Measurements from ENCODE around the gene COL9A2.

COL9A2 gene

DNA sequence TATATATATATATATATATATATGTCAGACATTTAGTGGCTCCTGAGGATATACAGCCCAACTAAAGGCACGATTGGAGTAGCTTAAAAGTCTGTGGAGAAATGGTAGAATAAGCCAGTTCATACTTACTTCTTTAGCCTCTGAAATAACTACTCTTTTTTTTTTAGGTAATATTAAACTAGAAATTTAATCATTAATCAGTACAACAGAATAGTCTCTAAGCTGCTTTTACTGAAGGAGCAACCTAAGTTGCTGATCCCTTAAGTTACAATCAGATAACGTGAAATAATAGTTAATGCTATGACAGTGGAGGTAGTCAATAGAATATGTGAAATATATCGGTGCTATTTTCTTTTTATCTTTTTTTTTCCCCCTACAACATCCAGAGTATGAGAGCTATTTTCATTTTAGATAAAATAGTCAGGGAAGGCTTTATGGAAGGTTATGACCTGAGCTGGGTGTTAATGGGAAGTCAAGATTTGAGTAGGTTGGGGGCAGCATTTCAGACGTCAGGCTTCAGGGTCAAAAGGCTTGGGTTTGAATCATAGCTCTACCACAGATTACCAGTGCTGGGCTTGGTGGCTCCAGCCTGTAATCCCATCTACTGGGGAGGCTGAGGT lies 43.4 kb downstream of the COL9A2 start:
- H3K27me3 ChIP-seq (ENCODE audit: control insufficient read depth, insufficient read depth, low read length), result no peaks in the 10 kb centered on the region
- H3K4me1 ChIP-seq, result no peaks in the 10 kb centered on the region
- H3K4me3 ChIP-seq (ENCODE audit: low read depth, low read length), result no peak overlapping the region
- H3K79me2 ChIP-seq, result no peaks in the 10 kb centered on the region
- H3K4me2 ChIP-seq (ENCODE audit: low read length), result no peak overlapping the region
- TF ChIP-seq, protein P1, sequence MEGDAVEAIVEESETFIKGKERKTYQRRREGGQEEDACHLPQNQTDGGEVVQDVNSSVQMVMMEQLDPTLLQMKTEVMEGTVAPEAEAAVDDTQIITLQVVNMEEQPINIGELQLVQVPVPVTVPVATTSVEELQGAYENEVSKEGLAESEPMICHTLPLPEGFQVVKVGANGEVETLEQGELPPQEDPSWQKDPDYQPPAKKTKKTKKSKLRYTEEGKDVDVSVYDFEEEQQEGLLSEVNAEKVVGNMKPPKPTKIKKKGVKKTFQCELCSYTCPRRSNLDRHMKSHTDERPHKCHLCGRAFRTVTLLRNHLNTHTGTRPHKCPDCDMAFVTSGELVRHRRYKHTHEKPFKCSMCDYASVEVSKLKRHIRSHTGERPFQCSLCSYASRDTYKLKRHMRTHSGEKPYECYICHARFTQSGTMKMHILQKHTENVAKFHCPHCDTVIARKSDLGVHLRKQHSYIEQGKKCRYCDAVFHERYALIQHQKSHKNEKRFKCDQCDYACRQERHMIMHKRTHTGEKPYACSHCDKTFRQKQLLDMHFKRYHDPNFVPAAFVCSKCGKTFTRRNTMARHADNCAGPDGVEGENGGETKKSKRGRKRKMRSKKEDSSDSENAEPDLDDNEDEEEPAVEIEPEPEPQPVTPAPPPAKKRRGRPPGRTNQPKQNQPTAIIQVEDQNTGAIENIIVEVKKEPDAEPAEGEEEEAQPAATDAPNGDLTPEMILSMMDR (IDR thresholded peaks at IDR 0.05), result no peak
- no peak overlapping the region for H3K27ac ChIP-seq
- no peak overlapping the region for H3K9ac ChIP-seq
- no peaks in the 10 kb centered on the region for H3K36me3 ChIP-seq (ENCODE audit: control insufficient read depth, insufficient read depth, low read length)
- no peak overlapping the region for H2AFZ ChIP-seq
- H3K9me3 ChIP-seq (ENCODE audit: control insufficient read depth, low read length), result no peaks in the 10 kb centered on the region

DNA sequence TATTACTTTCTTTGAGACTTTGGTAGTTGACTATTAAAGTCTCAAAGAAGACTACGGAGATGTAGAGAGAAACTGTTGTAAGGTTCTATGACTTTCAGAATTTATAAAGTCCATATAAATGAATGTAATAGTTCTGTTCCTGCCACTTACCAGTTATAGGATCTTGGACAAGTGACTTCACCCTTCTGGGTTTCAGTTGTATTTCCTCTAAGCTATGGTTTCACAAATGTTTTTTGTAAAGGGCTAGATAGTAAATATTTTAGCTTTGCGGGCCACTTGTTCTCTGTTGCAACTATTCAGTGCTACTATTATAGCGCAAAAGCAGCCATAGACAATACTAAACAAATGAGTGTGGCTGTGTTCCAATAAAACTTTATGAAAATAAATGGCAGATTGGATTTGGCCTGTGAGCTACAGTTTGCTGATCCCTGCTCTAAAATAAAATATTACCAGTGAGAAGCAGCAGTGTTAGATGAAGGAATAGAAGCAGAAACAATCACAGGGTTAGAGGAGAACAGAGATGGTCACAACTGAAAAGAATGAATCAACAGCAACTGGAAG lies 44.4 kb downstream of the COL9A2 start:
- TF ChIP-seq, protein P1 (IDR thresholded peaks at IDR 0.05), result no peak
- Histone ChIP-seq H3K4me2 (ENCODE audit: low read length) (no peak overlapping the region), H3K9ac (no peak overlapping the region), H3K36me3 (ENCODE audit: control insufficient read depth, insufficient read depth, low read length) (no peaks in the 10 kb centered on the region), H3K79me2 (no peaks in the 10 kb centered on the region), H3K4me3 (ENCODE audit: low read depth, low read length) (no peak overlapping the region), H3K27me3 (ENCODE audit: control insufficient read depth, insufficient read depth, low read length) (no peaks in the 10 kb centered on the region), H3K9me3 (ENCODE audit: control insufficient read depth, low read length) (no peaks in the 10 kb centered on the region), H3K4me1 (no peaks in the 10 kb centered on the region), H2AFZ (no peak overlapping the region), H3K27ac (no peak overlapping the region)

DNA sequence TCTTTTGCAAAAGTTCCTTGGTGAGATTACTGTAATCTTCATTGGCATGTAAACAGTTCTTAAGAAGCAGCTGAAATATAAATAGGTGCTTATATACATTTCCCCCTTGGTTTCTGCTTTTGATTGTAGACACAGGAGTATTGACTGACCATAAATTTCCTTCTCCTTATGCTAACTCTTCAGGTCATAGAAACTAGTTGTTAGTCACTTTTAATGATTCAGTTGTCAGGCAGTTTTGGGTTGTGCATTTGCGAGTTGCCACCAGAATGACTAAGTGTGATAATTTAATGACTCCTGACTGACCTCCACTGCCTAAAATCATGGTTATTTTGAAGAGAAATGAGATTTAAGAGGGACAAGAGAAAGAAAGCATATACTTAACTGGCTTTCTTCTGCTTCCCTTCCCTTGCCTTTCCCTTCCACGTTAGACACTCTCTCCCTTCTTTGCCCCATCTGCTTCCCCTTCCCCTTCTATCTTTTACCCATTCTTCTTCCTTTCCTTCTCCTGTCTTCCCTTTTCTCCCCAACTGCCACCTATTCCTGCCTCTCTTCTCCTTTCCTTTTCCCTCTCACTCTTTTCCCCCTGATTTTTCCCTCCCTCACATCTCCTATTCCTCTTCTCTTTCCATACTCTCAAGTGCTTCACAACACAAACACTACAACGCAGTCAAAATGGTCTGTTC lies 46.8 kb downstream of the COL9A2 start:
- H3K4me1 ChIP-seq, result no peaks in the 10 kb centered on the region

DNA sequence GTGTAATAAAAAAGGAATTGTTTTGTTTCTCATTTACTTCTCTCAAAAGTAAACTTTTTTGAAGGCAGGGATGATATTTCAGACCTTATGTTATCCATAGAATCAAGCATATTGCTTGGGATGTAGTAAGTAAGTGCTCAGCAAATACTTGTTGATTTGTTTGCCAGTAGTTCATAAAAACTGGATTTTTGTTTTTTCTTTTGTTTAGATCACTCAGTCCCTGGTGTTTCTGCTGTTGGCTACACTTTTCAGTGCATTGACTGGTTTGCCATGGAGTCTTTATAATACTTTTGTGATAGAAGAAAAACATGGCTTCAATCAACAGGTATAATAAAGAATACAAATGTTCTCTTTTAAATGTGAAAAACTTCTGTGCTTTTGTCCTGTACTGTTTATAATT lies 48.9 kb downstream of the COL9A2 start:
- Histone ChIP-seq H3K4me1 (no peaks in the 10 kb centered on the region), H3K9me3 (ENCODE audit: control insufficient read depth, low read length) (no peaks in the 10 kb centered on the region), H3K36me3 (ENCODE audit: control insufficient read depth, insufficient read depth, low read length) (no peaks in the 10 kb centered on the region), H3K79me2 (no peaks in the 10 kb centered on the region), H3K4me3 (ENCODE audit: low read depth, low read length) (no peak overlapping the region), H3K27ac (no peak overlapping the region), H2AFZ (no peak overlapping the region), H3K27me3 (ENCODE audit: control insufficient read depth, insufficient read depth, low read length) (no peaks in the 10 kb centered on the region), H3K4me2 (ENCODE audit: low read length) (no peak overlapping the region), H3K9ac (no peak overlapping the region)
- TF ChIP-seq, protein P1 (IDR thresholded peaks at IDR 0.05), result no peak

More for the DNA sequence above, 46.8 kb downstream of the COL9A2 start:
- TF ChIP-seq, protein P1 (IDR thresholded peaks at IDR 0.05), result no peak
- Histone ChIP-seq H3K9me3 (ENCODE audit: control insufficient read depth, low read length) (no peaks in the 10 kb centered on the region), H2AFZ (no peak overlapping the region), H3K27me3 (ENCODE audit: control insufficient read depth, insufficient read depth, low read length) (no peaks in the 10 kb centered on the region), H3K36me3 (ENCODE audit: control insufficient read depth, insufficient read depth, low read length) (no peaks in the 10 kb centered on the region), H3K9ac (no peak overlapping the region), H3K4me2 (ENCODE audit: low read length) (no peak overlapping the region), H3K4me3 (ENCODE audit: low read depth, low read length) (no peak overlapping the region), H3K27ac (no peak overlapping the region), H3K79me2 (no peaks in the 10 kb centered on the region)
